NCI-H2227 treated with DMSO at 0.1 percent for 48 hours (cell line): ENCODE results near the gene HAPLN2.

Source experiments
- DNase-seq: peaks from one replicate; lab custom pipeline; 2025; lab: John Stamatoyannopoulos, UW

HAPLN2 gene

GRCh38 chr1:156663178-156663577 is 44.0 kb downstream of the HAPLN2 start:
- DNase-seq, result no peak

GRCh38 chr1:156664046-156664766 is 45.0 kb downstream of the HAPLN2 start:
- no peak for DNase-seq

GRCh38 chr1:156664767-156665411 is 45.7 kb downstream of the HAPLN2 start:
- no peak for DNase-seq

- DNase-seq, result no peak
Measured at GRCh38 chr1:156665539-156665938, 46.3 kb downstream of the HAPLN2 start.

- DNase-seq, result no peak
Measured at GRCh38 chr1:156666862-156667609, 47.8 kb downstream of the HAPLN2 start.

GRCh38 chr1:156667610-156667967 is 48.4 kb downstream of the HAPLN2 start:
- no peak for DNase-seq

GRCh38 chr1:156667968-156668709 is 48.9 kb downstream of the HAPLN2 start:
- DNase-seq, result peak; percentile 32

- peak; percentile 23 for DNase-seq
Measured at GRCh38 chr1:156668801-156669637, 49.8 kb downstream of the HAPLN2 start.

- DNase-seq, result no peak
Measured at GRCh38 chr1:156669794-156670193, 50.6 kb downstream of the HAPLN2 start.

- DNase-seq, result no peak
Measured at GRCh38 chr1:156670359-156670758, 51.1 kb downstream of the HAPLN2 start.

GRCh38 chr1:156670791-156671190 is 51.6 kb downstream of the HAPLN2 start:
- no peak for DNase-seq

GRCh38 chr1:156671804-156672203 is 52.6 kb downstream of the HAPLN2 start:
- DNase-seq, result no peak

GRCh38 chr1:156673387-156674121 is 54.3 kb downstream of the HAPLN2 start:
- DNase-seq, result peak; percentile 16
